CD4-positive, alpha-beta T cell treated with Interleukin-15 for 1 hour (primary cell): ENCODE measurements around the gene PHF21A.
A peak's percentile ranks its signal among the peaks of the same experiment; 100 is the strongest.

Experiments
- DNase-seq: peaks from one replicate; pipeline ENCODE4 v3.0.0-alpha.2; 2020

Gene PHF21A

DNA sequence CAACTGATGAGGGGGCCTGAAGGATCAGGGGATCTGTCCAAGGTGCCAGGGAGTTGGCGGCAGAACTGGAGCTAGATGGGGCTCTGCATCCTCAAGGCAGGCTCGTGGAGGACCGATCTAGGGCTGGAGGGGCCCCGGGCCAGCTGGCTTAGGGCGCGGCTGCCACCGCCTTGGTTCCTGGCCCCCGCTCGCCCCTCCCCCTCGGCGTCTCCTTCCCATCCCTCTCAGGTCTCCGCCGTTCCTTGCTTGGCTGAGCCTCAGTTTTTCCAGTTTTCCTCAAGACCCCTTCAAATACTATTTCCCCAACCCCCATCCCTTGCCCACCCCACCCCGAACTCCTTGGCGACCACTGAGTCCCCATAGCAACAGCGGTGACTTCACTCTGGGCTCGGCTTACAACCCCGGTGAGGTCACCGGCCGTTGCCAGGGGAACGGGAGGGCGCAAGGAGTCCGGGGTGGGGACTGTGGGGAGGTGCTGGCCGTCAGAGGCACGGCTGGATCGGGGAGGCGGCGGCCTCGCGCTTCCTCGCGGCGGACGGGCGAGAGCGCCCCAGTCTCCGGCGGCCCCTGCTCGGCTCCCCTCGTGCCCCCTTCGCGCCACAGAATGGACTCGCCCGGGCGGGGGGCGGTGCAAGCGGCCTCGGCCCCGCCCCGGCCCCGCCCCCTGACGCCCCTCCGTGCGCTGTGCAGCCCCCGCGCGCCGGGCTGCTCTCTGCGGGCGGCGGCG lies 221.6 kb downstream of the PHF21A start:
- DNase-seq, result peak; percentile 84

DNA sequence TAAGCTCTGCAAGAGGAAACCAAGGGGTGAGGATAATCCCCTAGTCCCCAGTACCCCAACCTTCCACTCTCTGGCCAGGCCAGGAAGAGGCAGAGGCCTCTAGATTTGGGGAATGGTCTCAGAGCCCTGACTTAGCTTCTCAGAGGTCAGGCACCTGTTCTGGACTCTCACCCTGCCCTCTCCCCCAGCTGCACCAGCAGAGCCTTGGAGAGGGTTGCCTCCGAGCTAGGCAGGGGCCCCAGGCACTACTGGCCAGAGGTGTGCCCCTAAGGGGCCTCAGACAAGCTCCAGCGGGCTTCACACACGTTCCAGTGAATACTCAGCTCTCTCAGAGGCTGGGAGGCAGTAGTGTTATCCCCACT lies 222.2 kb downstream of the PHF21A start:
- DNase-seq, result no peak

DNA sequence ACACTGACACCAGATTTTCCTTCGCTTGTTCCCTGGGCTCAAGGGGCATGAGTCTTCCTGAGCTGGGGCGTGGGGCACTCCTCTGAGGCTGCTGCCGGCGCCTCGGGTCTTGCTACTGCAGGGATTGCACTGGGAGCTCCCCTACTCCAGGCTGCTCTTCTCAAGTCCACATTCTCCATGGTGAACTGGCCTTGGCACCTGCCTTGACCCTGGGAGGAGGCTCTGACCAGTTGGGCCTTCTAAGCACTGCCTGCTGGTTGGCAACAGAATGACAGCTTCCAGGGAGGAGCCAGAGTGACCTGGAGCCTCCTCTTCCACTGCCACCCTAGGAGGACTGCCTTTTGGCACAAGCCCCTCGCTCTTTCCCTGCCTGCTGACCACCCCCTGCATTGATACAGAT lies 223.7 kb downstream of the PHF21A start:
- DNase-seq, result no peak

DNA sequence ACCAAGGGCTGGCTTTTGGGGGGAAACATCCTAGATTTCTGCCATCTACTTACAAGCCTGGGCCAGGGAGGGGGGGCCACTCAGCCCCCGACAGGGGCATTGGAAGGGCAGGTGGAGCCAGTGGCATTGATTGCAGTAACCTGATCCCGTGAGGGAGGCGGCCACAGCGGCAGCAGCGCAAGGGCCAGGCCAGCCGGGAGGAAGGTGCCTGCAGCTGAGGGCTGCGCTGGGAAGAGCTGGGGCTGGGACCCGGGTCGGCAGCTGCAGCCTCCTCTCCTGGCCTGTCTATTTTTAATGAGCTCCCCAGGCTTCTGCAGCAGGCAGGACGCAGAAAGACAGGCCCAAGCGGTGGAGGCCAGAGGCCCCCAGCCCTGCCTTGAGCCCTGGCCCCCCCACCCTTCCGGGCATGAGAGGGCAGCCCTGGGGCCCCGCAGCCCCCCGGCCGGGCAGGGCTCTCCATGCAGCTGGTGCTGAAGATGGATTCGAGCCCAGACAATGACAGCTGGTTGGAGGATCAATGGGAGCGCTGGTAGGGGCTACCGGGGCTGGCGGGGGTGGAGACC lies 224.8 kb downstream of the PHF21A start:
- DNase-seq, result no peak

DNA sequence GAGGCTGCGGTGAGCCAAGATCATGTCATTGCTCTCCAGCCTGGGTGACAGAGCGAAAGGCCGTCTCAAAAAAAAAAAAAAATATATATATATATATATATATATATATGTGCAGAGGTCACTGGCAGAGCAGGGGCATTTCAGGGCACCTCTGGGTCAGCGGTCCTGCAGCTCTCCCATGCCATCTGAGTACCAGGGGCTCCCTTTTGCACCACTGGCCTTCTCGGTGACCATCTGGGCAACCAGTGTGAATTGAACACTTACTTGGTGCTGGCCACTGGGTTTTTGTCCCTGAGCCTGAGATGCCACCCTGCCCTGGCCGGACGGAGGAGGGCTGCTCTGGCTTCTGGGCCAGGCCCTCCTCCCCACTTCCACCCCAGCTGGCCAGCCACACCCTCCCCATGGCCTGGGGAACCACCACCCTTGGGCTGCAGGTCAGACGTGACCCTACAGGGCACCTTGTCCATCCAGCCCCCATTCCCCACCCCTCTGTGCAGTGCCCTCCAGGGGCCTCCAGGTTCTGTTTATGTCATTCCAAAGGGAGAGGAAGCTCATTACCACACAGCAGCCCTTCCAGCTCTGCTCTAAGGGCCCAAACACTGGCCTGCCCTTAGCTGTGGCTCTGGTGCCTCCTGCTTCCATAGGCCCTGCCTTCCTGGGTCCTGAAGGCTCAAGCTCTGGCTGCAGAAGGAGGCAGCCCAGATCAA lies 225.5 kb downstream of the PHF21A start:
- no peak for DNase-seq

DNA sequence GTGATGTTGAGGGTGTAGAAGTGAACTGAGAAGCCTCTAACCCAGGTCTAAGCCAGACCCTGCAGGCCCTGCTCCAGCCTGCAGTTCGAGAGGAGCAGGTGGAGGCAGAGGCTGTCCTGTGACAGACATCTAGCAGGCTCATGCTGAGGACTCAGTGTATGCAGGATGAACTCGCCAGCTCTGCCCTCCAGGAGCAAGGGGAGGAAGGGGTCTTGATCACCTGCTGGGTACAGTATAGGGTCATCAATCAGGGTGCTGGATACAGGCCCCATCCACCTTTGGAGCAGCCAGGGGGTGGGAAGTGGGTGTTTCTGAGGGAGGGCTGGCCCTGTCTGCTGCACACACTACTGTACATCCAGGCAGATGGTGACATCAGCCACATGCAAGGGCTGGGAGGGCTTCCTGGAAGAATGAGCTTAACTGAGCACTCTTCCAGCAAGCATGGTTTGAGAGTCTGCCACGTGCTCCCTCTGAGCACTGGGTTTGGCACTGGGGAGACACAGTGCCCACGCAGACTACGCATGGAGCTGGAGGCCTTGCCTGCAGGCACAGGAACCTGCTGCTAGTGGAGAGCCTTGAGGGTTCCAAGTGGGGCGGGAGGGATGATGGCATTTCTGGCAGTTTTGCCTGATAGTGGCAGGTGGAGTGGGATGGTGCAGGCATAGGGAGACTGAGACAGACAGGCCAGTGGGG lies 226.6 kb downstream of the PHF21A start:
- DNase-seq, result no peak

DNA sequence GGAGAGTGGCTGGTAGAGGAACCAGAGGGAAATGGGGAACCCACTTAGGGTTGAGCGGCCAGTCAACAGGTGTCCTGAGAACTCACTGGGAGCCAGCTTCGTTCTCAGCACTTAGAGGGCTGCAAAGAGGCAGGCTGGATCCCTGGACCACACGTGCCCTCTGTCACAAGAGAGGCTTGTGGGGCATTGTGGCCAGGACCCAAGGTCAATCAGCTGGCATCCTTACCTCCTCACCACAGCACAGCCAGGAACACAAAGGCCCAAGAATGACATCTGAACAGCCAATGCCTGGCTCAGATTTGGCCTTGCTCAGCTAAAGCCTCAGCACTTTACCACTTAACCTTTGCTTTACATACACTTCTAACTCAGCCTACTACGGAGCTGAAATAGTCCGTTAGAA lies 228.4 kb downstream of the PHF21A start:
- no peak for DNase-seq

DNA sequence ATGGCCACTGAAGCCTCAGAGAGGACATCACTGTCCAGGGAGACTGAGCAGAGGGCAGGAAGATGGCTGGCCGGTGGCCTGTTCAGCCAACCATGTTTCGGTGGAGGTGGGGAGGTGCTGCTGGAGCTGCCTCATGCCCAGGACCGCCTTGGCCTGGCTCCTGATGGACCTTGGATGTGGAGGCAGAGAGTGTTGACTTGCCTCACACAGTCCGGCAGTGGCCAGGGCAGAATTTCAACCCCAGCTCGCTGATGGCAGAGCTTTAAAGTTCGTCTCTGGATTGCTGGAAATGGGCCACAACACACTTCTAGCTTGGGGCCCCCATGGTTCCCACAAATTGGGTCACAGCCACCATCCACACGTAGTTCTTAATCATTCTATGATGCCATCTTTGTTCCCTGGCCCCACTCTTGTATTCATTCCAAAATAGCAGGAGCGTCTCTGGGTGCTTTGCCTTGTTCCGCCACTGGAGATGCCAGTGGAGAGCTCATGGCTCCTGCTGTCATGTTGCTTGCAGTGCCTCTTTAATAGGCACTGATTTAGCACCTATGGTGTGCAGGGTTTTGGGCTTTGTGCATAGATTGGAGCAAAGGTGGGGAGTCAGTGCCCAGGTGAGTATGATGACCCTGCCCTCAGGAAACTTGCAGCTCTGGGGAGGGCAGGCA lies 230.2 kb downstream of the PHF21A start:
- no peak for DNase-seq

DNA sequence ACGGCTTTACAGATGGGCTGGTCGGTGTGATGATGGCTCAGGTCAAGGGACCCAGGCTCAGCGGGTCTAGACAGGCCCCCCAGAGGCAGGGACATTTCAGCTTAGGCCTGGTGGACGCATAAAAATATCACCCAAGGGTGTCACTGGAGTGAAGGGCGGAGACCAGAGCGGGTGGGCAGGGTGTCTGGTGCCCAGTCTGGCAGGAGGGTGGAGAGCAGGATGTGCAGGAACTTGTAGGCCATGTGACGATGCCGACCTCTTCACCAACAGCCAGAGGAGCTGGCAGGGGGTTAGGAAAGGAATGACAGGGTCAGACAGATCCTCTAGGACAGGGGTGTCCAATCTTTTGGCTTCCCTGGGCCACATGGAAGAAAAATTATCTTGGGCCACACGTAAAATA lies 231.3 kb downstream of the PHF21A start:
- DNase-seq, result no peak

DNA sequence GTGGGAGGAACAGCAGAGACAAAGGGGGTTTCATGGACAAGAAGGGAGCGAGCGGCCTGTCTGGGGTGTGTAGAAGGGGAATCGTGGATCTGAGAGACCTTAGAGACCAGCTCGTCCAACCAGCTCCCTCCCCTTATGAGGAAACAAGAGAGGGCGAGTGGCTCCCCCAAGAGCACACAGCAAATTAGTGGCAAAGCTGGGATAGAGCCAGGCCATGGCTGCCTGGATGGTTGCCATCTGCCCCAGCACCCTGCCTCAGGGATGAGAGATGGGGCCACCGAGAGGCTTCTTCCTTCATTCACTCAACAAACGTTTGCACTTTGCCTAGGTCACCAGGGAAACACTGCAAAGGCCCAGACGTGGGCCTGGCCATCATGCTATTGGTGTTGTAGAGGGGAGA lies 231.7 kb downstream of the PHF21A start:
- no peak for DNase-seq

DNA sequence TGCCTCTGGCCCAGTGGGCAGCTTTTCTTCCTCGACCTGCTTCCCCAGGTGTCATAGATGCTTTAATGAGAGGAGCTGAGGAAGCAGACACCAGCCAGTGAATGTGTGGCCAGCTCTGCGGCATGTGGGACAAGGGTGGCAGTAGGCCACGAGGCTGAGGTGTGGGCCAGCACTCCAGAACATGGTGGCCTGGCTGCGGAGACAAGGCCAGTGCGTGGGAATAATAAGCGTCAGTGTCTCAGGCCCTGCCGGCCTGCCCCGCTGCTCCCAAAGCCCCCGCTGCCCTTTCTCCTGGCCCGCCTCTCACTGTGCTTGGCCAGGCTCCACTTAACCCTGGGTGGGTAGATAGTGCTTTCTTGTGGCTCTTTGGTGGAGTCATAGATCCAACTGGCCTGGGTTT lies 233.7 kb downstream of the PHF21A start:
- no peak for DNase-seq

DNA sequence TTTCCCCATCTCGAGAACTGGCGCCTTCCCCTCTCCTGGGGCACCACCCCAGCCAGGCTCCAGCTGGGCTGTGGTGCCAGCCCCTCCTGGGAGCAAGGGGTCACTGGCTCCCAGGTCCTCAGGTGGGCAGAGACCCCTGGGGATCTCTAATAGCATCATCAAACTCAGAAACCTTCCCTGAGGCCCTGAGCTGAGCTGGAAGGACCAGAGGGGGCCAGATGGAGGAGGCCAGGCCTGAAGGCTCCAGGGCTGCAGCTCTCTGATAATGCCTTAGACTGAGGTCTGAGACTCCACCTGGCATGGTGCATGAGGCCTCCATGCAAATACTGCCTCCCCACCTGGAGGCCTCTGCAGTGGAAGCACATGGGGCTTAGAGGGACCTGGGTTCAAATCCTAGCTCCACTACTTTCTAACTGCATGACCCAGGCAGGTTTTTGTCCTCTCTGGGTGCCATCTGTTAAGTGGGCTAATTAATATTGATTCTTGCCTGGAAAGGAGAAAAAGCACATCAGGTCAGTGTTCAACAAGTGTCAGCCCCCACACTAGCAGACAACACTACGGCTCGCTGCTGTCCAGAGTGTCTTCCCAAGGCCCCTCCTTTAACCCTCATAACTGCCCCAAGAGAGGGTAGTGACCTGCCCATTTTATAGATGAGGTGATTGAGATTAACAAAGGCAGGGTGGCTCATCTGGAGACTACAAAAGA lies 234.3 kb downstream of the PHF21A start:
- no peak for DNase-seq

DNA sequence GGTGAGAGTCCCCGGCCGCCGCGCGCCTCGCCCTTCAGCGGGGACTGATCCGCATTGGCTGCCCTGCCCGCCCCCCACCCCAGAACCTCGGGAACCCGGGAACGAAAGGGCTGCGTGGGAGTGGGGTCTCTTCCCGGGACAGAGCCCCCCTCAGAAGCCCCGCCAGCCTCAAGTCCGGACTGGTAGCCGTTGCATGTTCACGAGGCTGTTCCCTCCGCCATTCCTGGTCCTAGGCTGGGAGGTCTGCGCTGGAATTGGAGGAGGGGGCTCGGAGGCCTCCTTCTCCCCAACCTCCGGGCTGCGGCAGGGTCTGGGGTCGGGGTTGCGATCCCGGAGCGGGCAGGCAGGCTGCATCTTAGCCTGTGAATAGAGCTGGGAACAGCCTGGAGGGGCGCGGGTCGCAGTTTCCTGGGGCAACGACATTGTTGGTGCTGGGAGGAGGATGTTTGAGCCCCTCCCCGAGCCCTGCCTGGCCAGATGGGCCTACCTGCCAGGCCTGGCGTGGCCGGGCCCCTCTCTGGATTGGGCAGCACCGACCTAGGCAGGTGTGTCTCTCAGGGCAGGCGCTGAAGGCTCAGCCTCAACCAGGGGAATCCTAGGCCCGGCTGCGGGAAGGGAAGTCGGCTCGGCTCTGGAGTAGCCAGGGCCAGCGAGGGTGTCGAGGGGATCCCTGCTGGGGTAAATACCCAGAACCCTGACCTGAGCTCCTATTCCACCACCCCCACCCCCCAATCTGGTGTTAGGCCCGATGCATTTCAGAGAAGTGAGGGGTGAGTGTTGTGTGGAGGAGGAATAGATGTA lies 235.1 kb downstream of the PHF21A start:
- DNase-seq, result no peak

DNA sequence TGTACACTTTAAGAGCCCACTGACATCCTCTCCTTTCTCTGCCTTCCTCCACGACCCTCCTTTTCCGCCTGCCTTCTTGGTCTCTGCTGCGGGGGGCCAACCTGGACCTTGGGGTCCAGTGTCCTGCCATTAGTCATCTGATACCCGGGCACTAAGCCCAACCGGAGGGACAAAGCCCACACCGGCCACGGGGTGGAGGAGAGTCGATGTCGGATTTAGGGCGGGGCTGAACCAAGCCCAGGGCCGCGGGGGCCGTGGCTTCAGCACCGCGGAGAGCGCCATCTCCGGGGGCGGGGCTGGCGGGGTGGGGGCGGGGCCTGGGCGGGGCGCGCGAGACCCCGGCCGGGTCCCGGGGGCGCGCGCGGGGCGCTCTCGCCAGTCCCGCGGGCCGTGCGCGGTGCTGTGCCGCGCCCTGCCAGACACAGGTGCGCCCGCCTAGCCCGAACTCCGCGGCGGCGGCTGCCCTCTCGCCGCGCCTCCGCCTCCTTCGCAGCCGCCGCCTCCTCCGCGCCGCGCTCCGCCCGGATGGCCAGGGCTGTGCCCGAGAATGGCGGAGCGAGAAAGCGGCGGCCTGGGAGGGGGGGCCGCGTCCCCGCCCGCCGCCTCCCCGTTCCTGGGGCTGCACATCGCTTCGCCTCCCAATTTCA lies 235.9 kb downstream of the PHF21A start, which contains the start of gene MAPK8IP1:
MAPK8IP1 (plus strand) TSS at position 378 of the 647 bp plus-strand sequence; CDS start at position 548, 170 bp downstream.
- DNase-seq, result peak; percentile 48

DNA sequence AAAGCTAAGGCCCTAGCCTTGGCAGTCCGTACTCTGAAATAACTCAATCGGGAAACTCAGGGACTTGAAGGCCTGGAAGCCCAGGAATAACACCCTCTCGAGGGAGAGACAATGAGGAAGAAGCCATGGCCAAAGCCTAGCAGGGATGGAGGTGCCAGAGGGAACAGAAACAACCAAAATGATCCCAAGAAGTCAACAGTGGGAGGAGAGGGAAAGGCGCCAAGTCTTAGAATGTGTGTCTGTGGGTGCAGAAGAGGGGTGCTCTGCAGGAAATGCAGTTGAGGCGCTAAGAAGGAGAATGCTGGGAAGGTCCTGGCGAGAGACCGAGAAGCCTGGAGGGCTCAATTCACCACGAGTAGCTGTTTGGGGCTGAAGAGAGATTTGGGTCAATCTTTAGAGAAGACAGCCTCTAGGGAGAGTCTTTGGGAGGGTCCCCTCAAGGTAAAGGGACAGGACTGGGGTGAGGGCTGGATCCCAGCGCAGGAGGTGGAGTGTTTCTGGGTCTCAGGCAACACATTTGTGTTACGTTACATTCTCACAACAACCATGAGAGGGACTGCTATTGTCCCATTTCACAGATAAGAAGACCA lies 236.6 kb downstream of the PHF21A start:
- no peak for DNase-seq
